Psoas muscle (tissue), 8 donors: Measurements from ENCODE around the gene LENEP. TPM values are rescaled to one million over a fixed set of nuclear protein-coding genes. Genes with fewer than 3 reads are reported as not detected.

Experiments
- ATAC-seq, 4 donors: fragments of 200-7000 bp; cut with Tn5 transposase; one replicate each; pipeline ENCODE4 v1.9.1; 2020; ENCODE audit warnings: moderate library complexity in 3 of 4, mild to moderate bottlenecking in 2 of 4
- DNase-seq, 2 donors: peaks; one replicate each; pipeline ENCODE4 v3.0.0-alpha.2; 2020
- H3K27ac ChIP-seq: fragments of 200-600 bp; one replicate; pipeline ENCODE4 v1.8.0; 2022
- H3K27me3 ChIP-seq, 3 donors: fragments of 200-600 bp in 1 of 3; one replicate each; pipeline versions ENCODE4 v1.6.1 to v1.8.0; 2013 to 2022; ENCODE audit warnings: low read length in 2 of 3, mild to moderate bottlenecking in 2 of 3, moderate library complexity in 1 of 3; ENCODE audit not compliant: insufficient read depth in 3 of 3
- H3K36me3 ChIP-seq, 2 donors: fragments of 200-600 bp in 1 of 2; one replicate each; pipeline versions ENCODE4 v1.6.1 to v1.8.0; 2013 to 2022; ENCODE audit warnings: low read depth in 1 of 2, mild to moderate bottlenecking in 1 of 2, moderate library complexity in 1 of 2; ENCODE audit not compliant: insufficient read depth in 1 of 2
- H3K4me1 ChIP-seq: fragments of 200-600 bp; one replicate; pipeline ENCODE4 v1.8.0; 2022
- H3K4me3 ChIP-seq: fragments of 200-600 bp; one replicate; pipeline ENCODE4 v1.8.0; 2022; ENCODE audit warnings: mild to moderate bottlenecking
- H3K9me3 ChIP-seq: fragments of 200-600 bp; one replicate; pipeline ENCODE4 v1.8.0; 2022
- CTCF ChIP-seq: fragments of 200-600 bp; IDR thresholded peaks from one replicate; pipeline ENCODE4 v1.8.0; 2022; ENCODE audit warnings: antibody characterized with exemption
- WGBS, 3 donors: extraction: QIAGEN DNeasy Blood & Tissue Kit; methylation state at CpG; one replicate each; pipeline versions ENCODE4 v1.1.6 to v1.1.7; 2013; 5-methylcytosine and 5-hydroxymethylcytosine counted together
- intact Hi-C, 2 donors: fragments of 100-400 bp; cut with DNase I; formaldehyde crosslinking; loops; one replicate each; pipeline versions ENCODE4 v1.11.0 to v1.14.2; 2022
- polyA plus RNA-seq, 3 donors: library from polyadenylated mRNA; stranded (reverse); fragments of 200-250 nt; gene quantifications; one replicate each; pipeline ENCODE4 v1.2.3, GENCODE V29; 2013
- total RNA-seq, 4 donors: library from RNA; stranded (reverse); fragmentation: NEBNext Ultra II Directional in 2 of 4; extraction: Animal tissue kit (Norgen Biotek cat#: 25700) in 2 of 4; gene quantifications; one replicate each; pipeline versions ENCODE4 v1.2.1 to v1.2.4, GENCODE V29; 2021 to 2023
- donor health status: healthy with polysubstance abuse.
- donor health status: DM: no; HTN: no; CAD: no; lungs with moderate emphysema.
- donor health status: Bipolar disorder and iron deficiency.
- donor health status: healthy.
- donor health status: DM: yes; HTN: yes; CAD: no.
- donor health status: DM: no; HTN: no; CAD: no.
- donor health status: DM: no; HTN: no; CAD: no.
- donor health status: DM: yes; HTN: yes; CAD: no.

LENEP gene
- total and polyA plus RNA-seq, 7 donors = not detected

- intact Hi-C loops = loop anchor here in 1 of 2 donors (5.0 kb wide), 1 partner anchor 42 kb away; no protein-coding TSS in a partner anchor
- 83 to 86% (median 84%) methylated on average over 14 of the region's 14 CpGs for WGBS, 3 donors
- no peaks in the 10 kb centered on the region for H3K9me3 ChIP-seq
- no peak overlapping the region for H3K4me3 ChIP-seq
- H3K27me3 ChIP-seq = no peaks in the 10 kb centered on the region
- peaks cover 8% of the 10 kb centered on the region for H3K4me1 ChIP-seq
- TF ChIP-seq CTCF = no peak
- ATAC-seq = no peak
- no peaks in the 10 kb centered on the region for H3K36me3 ChIP-seq
- H3K27ac ChIP-seq = no peak overlapping the region
- no peak for DNase-seq
Observed at GRCh38 chr1:155040358-155041093, 47.1 kb downstream of the LENEP start.

- WGBS, 3 donors = 86 to 91% (median 88%) methylated on average over 5 of the region's 5 CpGs
- intact Hi-C loops = loop anchor here in 1 of 2 donors (5.0 kb wide), 1 partner anchor 40 kb away; no protein-coding TSS in a partner anchor
- TF ChIP-seq CTCF = no peak
- H3K4me1 ChIP-seq = peaks cover 8% of the 10 kb centered on the region
- H3K27ac ChIP-seq = no peak overlapping the region
- ATAC-seq (no peak), DNase-seq (no peak)
- H3K36me3 ChIP-seq = no peaks in the 10 kb centered on the region
- no peaks in the 10 kb centered on the region for H3K9me3 ChIP-seq
- no peaks in the 10 kb centered on the region for H3K27me3 ChIP-seq
- no peak overlapping the region for H3K4me3 ChIP-seq
Observed at GRCh38 chr1:155042789-155043188, 49.4 kb downstream of the LENEP start.

- H3K4me3 ChIP-seq = no peak overlapping the region
- no peaks in the 10 kb centered on the region for H3K27me3 ChIP-seq
- H3K27ac ChIP-seq = no peak overlapping the region
- WGBS, 3 donors = 76 to 85% (median 84%) methylated on average over 10 to 12 of the region's 12 CpGs
- intact Hi-C loops = loop anchor here in 1 of 2 donors (5.0 kb wide), 1 partner anchor 39 kb away; no protein-coding TSS in a partner anchor
- no peaks in the 10 kb centered on the region for H3K9me3 ChIP-seq
- DNase-seq (no peak), ATAC-seq (no peak)
- H3K4me1 ChIP-seq = peaks cover 12% of the 10 kb centered on the region
- no peaks in the 10 kb centered on the region for H3K36me3 ChIP-seq
- no peak for TF ChIP-seq CTCF
Observed at GRCh38 chr1:155043301-155043702, 49.9 kb downstream of the LENEP start.

GRCh38 chr1:155043793-155044192 is 50.4 kb downstream of the LENEP start:
- no peak overlapping the region for H3K27ac ChIP-seq
- H3K27me3 ChIP-seq = no peaks in the 10 kb centered on the region
- TF ChIP-seq CTCF = no peak
- ATAC-seq (no peak), DNase-seq (no peak)
- intact Hi-C loops = loop anchor here (2.0 to 5.0 kb wide), 2 partner anchors 35 to 39 kb away; no protein-coding TSS in a partner anchor
- WGBS, 3 donors = 69 to 81% (median 73%) methylated on average over 3 of the region's 3 CpGs
- H3K4me3 ChIP-seq = no peak overlapping the region
- H3K9me3 ChIP-seq = no peaks in the 10 kb centered on the region
- H3K36me3 ChIP-seq = no peaks in the 10 kb centered on the region
- H3K4me1 ChIP-seq = peaks cover 14% of the 10 kb centered on the region

Other genes starting within 250 kb of the LENEP start
- 10 to 100 TPM; 11.8 to 60.9 (median 17.4) TPM for gene KCNN3, start 123.3 kb upstream of the LENEP start, total RNA-seq
- 1 to 10 TPM; 2.5 to 7.5 (median 3.7) TPM for gene KCNN3, start 123.3 kb upstream of the LENEP start, polyA plus RNA-seq
- 10 to 100 TPM; 17.0 to 30.5 (median 22.3) TPM for gene PMVK, start 56.9 kb upstream of the LENEP start, total RNA-seq
- 10 to 100 TPM; 23.3 to 35.6 (median 30.5) TPM for gene PMVK, start 56.9 kb upstream of the LENEP start, polyA plus RNA-seq
- 100 to 1,000 TPM in 2 of 4 donors, 10 to 100 TPM in 2; 76.5 to 149 (median 104) TPM for gene PBXIP1, start 37.5 kb upstream of the LENEP start, total RNA-seq
- 10 to 100 TPM; 13.6 to 79.6 (median 54.8) TPM for gene PBXIP1, start 37.5 kb upstream of the LENEP start, polyA plus RNA-seq
- 10 to 100 TPM; 14.5 to 23.0 (median 17.4) TPM for gene PYGO2, start 31.8 kb upstream of the LENEP start, total RNA-seq
- 10 to 100 TPM; 13.1 to 24.0 (median 14.5) TPM for gene PYGO2, start 31.8 kb upstream of the LENEP start, polyA plus RNA-seq
- gene SHC1, start 22.8 kb upstream of the LENEP start, total RNA-seq = 10 to 100 TPM; 52.3 to 87.2 (median 82.8) TPM
- gene SHC1, start 22.8 kb upstream of the LENEP start, polyA plus RNA-seq = 10 to 100 TPM; 33.2 to 67.3 (median 43.8) TPM
- gene CKS1B, start 18.9 kb upstream of the LENEP start, total RNA-seq = 10 to 100 TPM in 1 of 4 donors, 1 to 10 TPM in 3; 5.5 to 13.8 (median 6.9) TPM
- 10 to 100 TPM; 12.1 to 48.1 (median 30.1) TPM for gene CKS1B, start 18.9 kb upstream of the LENEP start, polyA plus RNA-seq
- gene FLAD1, start 10.2 kb upstream of the LENEP start, total RNA-seq = 10 to 100 TPM; 24.5 to 39.4 (median 30.4) TPM
- 10 to 100 TPM; 32.4 to 52.7 (median 51.6) TPM for gene FLAD1, start 10.2 kb upstream of the LENEP start, polyA plus RNA-seq
- gene ZBTB7B, start 9.2 kb downstream of the LENEP start, total RNA-seq = 10 to 100 TPM; 34.6 to 97.9 (median 70.9) TPM
- 10 to 100 TPM; 20.2 to 55.5 (median 48.7) TPM for gene ZBTB7B, start 9.2 kb downstream of the LENEP start, polyA plus RNA-seq
- gene DCST2, start 40.2 kb downstream of the LENEP start, total RNA-seq = under 1 TPM in 2 of 4 donors, not detected in 2; 0.19 to 0.56 TPM
- under 1 TPM; 0.04 to 0.38 (median 0.07) TPM for gene DCST2, start 40.2 kb downstream of the LENEP start, polyA plus RNA-seq
- under 1 TPM in 2 of 4 donors, not detected in 2; 0.12 to 0.34 TPM for gene DCST1, start 40.2 kb downstream of the LENEP start, total RNA-seq
- gene DCST1, start 40.2 kb downstream of the LENEP start, polyA plus RNA-seq = not detected
- 10 to 100 TPM; 38.4 to 50.9 (median 49.3) TPM for gene ADAM15, start 57.7 kb downstream of the LENEP start, total RNA-seq
- gene ADAM15, start 57.7 kb downstream of the LENEP start, polyA plus RNA-seq = 10 to 100 TPM; 33.2 to 45.4 (median 41.0) TPM
- gene EFNA4, start 70.2 kb downstream of the LENEP start, total RNA-seq = 1 to 10 TPM in 1 of 4 donors, under 1 TPM in 3; 0.69 to 1.1 (median 0.77) TPM
- gene EFNA4, start 70.2 kb downstream of the LENEP start, polyA plus RNA-seq = 1 to 10 TPM in 2 of 3 donors, under 1 TPM in 1; 0.39 to 1.3 (median 1.2) TPM
- under 1 TPM in 3 of 4 donors, not detected in 1; 0.32 to 0.69 (median 0.57) TPM for gene EFNA3, start 85.3 kb downstream of the LENEP start, total RNA-seq
- under 1 TPM; 0.17 to 1.00 (median 0.39) TPM for gene EFNA3, start 85.3 kb downstream of the LENEP start, polyA plus RNA-seq
- 10 to 100 TPM; 11.4 to 42.6 (median 33.0) TPM for gene EFNA1, start 134.3 kb downstream of the LENEP start, total RNA-seq
- gene EFNA1, start 134.3 kb downstream of the LENEP start, polyA plus RNA-seq = 10 to 100 TPM in 2 of 3 donors, 1 to 10 TPM in 1; 5.5 to 15.0 (median 12.4) TPM
- gene SLC50A1, start 142.3 kb downstream of the LENEP start, total RNA-seq = 1 to 10 TPM; 6.7 to 8.4 (median 7.8) TPM
- 10 to 100 TPM in 2 of 3 donors, 1 to 10 TPM in 1; 7.5 to 16.2 (median 10.8) TPM for gene SLC50A1, start 142.3 kb downstream of the LENEP start, polyA plus RNA-seq
- gene DPM3, start 146.9 kb downstream of the LENEP start, total RNA-seq = 10 to 100 TPM; 47.0 to 54.5 (median 50.0) TPM
- gene DPM3, start 146.9 kb downstream of the LENEP start, polyA plus RNA-seq = 100 to 1,000 TPM; 110 to 123 (median 122) TPM
- gene KRTCAP2, start 179.7 kb downstream of the LENEP start, total RNA-seq = 100 to 1,000 TPM; 115 to 152 (median 118) TPM
- gene KRTCAP2, start 179.7 kb downstream of the LENEP start, polyA plus RNA-seq = 100 to 1,000 TPM; 137 to 171 (median 149) TPM
- under 1 TPM in 2 of 4 donors, not detected in 2; 0.15 to 0.16 TPM for gene TRIM46, start 180.3 kb downstream of the LENEP start, total RNA-seq
- under 1 TPM in 2 of 3 donors, not detected in 1; 0.03 TPM for gene TRIM46, start 180.3 kb downstream of the LENEP start, polyA plus RNA-seq
- gene THBS3, start 214.3 kb downstream of the LENEP start, total RNA-seq = 1 to 10 TPM; 3.1 to 8.1 (median 4.5) TPM
- 1 to 10 TPM; 2.8 to 3.5 (median 2.8) TPM for gene THBS3, start 214.3 kb downstream of the LENEP start, polyA plus RNA-seq
- gene MTX1, start 215.1 kb downstream of the LENEP start, total RNA-seq = 10 to 100 TPM in 3 of 4 donors, 1 to 10 TPM in 1; 8.1 to 17.7 (median 14.0) TPM
- 10 to 100 TPM; 25.8 to 47.1 (median 27.4) TPM for gene MTX1, start 215.1 kb downstream of the LENEP start, polyA plus RNA-seq